HG03439 (cell line): Measurements from ENCODE around the gene TSKU.

Experiments used
- ATAC-seq: cut with Tn5 transposase; IDR thresholded peaks from one replicate; pipeline ENCODE4 v1.9.1; 2021; ENCODE audit warnings: mild to moderate bottlenecking, moderate library complexity; ENCODE audit not compliant: unreplicated experiment

The TSKU gene

DNA sequence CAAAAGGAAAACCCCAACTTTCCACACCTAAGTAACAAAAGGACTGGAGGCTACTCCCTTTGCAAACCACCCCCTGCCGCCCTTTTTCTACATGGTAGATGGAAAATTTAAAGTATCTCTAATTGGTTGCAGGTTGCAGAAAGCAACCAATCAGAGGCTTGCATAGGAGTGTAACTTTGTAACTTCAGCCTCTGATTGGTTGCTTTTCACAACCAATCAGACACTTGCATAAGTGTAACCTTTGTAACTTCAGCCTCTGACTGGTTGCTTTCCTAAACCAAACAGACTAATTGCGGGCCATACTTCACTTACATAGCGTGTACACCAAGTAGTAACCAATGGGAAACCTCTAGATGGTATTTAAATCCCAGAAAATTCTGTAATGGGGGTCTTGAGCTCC lies 60.8 kb downstream of the TSKU start:
- no peak for ATAC-seq

GRCh38 chr11:76844511-76844910 lies 61.4 kb downstream of the TSKU start:
- no peak for ATAC-seq

DNA sequence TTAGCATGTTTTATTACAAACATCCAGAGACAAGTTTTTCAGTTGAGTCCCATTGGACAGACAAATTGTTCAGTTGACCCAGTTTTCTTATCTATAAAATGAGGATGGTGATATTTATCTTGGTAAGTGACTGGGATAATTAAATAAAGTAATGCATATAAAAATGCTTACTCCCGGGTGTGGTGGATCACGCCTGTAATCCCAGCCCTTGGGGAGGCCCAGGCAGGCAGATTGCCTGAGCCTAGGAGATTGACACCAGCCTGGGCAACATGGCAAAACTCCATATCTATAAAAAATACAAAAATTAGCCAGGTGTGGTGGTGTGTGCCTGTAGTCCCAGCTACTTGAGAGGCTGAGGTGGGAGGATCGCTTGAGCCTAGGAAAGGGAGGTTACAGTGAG lies 61.9 kb downstream of the TSKU start:
- no peak for ATAC-seq

DNA sequence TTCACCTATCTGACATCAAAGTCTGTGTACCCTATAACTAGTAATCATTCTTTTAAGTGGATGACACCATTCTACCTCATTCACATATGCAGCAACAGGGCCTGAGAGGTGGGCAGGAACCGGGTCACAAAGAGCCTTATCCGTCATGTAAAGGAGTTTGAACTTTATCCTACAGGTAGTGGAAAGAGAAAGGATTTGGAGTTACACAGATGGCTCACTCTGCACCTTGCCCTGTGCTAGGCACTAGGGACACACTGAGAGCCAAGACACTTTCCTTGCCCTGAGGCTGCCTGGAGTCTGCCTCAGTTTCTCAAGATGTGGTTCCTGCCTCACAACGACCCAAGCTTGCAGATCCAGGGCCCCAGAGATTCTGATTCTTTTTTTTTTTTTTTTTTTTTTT lies 63.3 kb downstream of the TSKU start:
- no peak for ATAC-seq
